Transverse colon (tissue), 4 donors: Measurements from ENCODE around the gene TNFRSF8. TPM values are rescaled to one million over a fixed set of nuclear protein-coding genes. Genes with fewer than 3 reads are reported as not detected.
"Not testable (repeated sequence)": the region's sequence is repeated elsewhere in the genome, so short reads cannot be mapped to it uniquely, and the experiment has no call there.

ENCODE experiments used
- DNase-seq: peaks from one replicate; pipeline ENCODE4 v3.0.0-alpha.2; 2019
- H3K27ac ChIP-seq, 4 donors: fragments of 200-600 bp; sonication (generic); 2 replicates each; pipeline ENCODE4 v1.5.1; 2016 to 2018; ENCODE audit warnings: inconsistent platforms in 4 of 4
- H3K27me3 ChIP-seq: fragments of 200-600 bp; sonication (generic); 2 replicates; pipeline ENCODE4 v1.5.1; 2017; ENCODE audit warnings: inconsistent platforms
- H3K36me3 ChIP-seq, 4 donors: fragments of 200-600 bp; sonication (generic); 2 replicates each; pipeline ENCODE4 v1.5.1; 2017 to 2019; ENCODE audit warnings: inconsistent platforms in 4 of 4
- H3K4me1 ChIP-seq, 4 donors: fragments of 200-600 bp; sonication (generic); 2 replicates each; pipeline ENCODE4 v1.5.1; 2017 to 2020; ENCODE audit warnings: inconsistent platforms in 4 of 4
- H3K4me3 ChIP-seq, 4 donors: fragments of 200-600 bp; sonication (generic); 1 replicate in 1 of 4; 2 replicates in 3 of 4; pipeline versions ENCODE4 v1.5.1 to v1.6.1; 2017 to 2019; ENCODE audit warnings: inconsistent platforms in 4 of 4
- H3K9me3 ChIP-seq, 2 donors: fragments of 200-600 bp; sonication (generic); 2 replicates each; pipeline ENCODE4 v1.5.1; 2017 to 2019; ENCODE audit warnings: inconsistent platforms in 2 of 2
- EP300 ChIP-seq: sonication (generic); formaldehyde crosslinking; IDR thresholded peaks from one replicate; pipeline ENCODE4 v1.6.1; 2017; ENCODE audit warnings: antibody characterized with exemption, low read depth
- POLR2A ChIP-seq: fragments of 450-650 bp; IDR thresholded peaks from one replicate; pipeline ENCODE4 v1.6.1; 2016; ENCODE audit warnings: antibody characterized with exemption, mild to moderate bottlenecking, moderate library complexity
- POLR2AphosphoS5 ChIP-seq, 3 donors: sonication (generic); formaldehyde crosslinking; IDR thresholded peaks; one replicate each; pipeline ENCODE4 v1.6.1; 2016; ENCODE audit warnings: antibody characterized with exemption in 3 of 3
- WGBS, 2 donors: methylation state at CpG; one replicate each; pipeline ENCODE4 v1.1.5; 2018; ENCODE audit warnings: low coverage in 1 of 2; 5-methylcytosine and 5-hydroxymethylcytosine counted together
- in situ Hi-C, 4 donors: fragments of 200-750 bp; cut with MboI; loops; one replicate each; pipeline versions ENCODE4 v1.15.0 to v1.15.1; 2017; ENCODE audit warnings: low sequenced_read_pairs in 3 of 4, low pct_ligation_motif_present in 1 of 4, low pct_unique_long_range_greater_than_20kb in 1 of 4
- intact Hi-C: fragments of 100-400 bp; cut with DNase I; formaldehyde crosslinking; loops from one replicate; pipeline ENCODE4 v1.15.1; 2023; ENCODE audit warnings: low total_unique reads
- total RNA-seq, 4 donors: library from RNA; depleted of rRNA; stranded (reverse); fragments of >200 nt; gene quantifications; one replicate each; pipeline ENCODE4 v1.1.0, GENCODE V29; 2016
- TF ChIP-seq, protein P1 (sequence below), 5 experiments: fragments of 200-600 bp in 3 of 5; fragments of 450-650 bp in 2 of 5; sonication (generic) in 3 of 5; IDR thresholded peaks; 1 replicate in 2 of 5; 2 replicates in 3 of 5; pipeline ENCODE4 v1.5.1; 2016 to 2017; ENCODE audit warnings: antibody characterized with exemption in 5 of 5, inconsistent platforms in 3 of 5, mild to moderate bottlenecking in 2 of 5, moderate library complexity in 1 of 5

TNFRSF8 gene
- total RNA-seq, 4 donors from 2014 or later: 0.16 TPM; not detected in 3

DNA sequence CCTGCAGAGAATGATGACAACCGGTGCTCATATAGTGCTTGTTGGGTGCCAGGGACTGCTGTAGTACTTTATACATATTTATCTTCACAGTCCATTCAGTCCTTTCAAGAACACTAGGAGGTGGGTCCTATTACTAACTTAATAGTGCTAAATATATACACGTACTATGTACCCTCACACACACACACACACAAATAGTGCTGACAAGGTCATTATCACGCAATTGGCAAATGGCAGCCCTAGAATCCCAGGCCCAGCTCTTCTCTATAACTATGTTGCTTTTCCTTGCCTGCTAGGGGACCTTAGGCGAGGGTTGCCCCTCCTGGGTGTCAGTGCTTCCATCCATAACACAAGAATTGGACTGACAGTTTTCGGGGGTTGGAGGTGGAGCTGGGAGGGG, 33.5 kb downstream of the TNFRSF8 start:
- WGBS, 2 donors: 89% methylated on average over 5 of the region's 5 CpGs; no CpG with 5 or more reads in 1 of the 2 donors
- in situ Hi-C loops (no loop called here), intact Hi-C loops (no loop called here)
- Histone ChIP-seq H3K4me3 (no peak overlapping the region), H3K27ac (no peak overlapping the region), H3K9me3 (no peaks in the 10 kb centered on the region), H3K36me3 (no peaks in the 10 kb centered on the region), H3K4me1 (no peaks in the 10 kb centered on the region), H3K27me3 (no peaks in the 10 kb centered on the region)
- TF ChIP-seq EP300 (no peak), POLR2A (no peak)
- no peak for DNase-seq

DNA sequence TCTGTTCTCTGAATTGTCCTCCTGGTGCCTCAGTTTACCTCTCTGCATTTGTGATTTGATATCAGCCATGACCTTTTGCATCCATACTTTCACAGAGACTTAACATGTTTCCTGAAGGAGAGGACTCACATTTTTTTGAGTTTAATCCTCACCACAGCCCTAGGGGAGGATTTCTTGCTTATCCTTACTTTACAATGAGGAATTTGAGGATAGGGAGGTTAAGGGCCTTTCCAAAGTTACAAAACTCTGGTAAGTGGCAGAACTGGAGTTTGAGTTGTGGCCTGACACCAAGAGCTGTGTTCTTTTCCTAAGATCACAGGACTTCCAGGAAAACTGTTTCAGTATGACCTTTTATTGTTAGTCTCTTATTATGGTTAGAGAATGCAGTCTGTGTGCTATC, 34.2 kb downstream of the TNFRSF8 start:
- H3K27ac ChIP-seq: no peak overlapping the region
- no peaks in the 10 kb centered on the region for H3K36me3 ChIP-seq
- intact Hi-C loops (no loop called here), in situ Hi-C loops (no loop called here)
- H3K27me3 ChIP-seq: no peaks in the 10 kb centered on the region
- no peak for TF ChIP-seq EP300
- no peak for TF ChIP-seq POLR2AphosphoS5 (IDR thresholded peaks at IDR 0.05)
- no peaks in the 10 kb centered on the region for H3K9me3 ChIP-seq
- H3K4me3 ChIP-seq: no peak overlapping the region
- H3K4me1 ChIP-seq: no peaks in the 10 kb centered on the region
- no peak for DNase-seq

DNA sequence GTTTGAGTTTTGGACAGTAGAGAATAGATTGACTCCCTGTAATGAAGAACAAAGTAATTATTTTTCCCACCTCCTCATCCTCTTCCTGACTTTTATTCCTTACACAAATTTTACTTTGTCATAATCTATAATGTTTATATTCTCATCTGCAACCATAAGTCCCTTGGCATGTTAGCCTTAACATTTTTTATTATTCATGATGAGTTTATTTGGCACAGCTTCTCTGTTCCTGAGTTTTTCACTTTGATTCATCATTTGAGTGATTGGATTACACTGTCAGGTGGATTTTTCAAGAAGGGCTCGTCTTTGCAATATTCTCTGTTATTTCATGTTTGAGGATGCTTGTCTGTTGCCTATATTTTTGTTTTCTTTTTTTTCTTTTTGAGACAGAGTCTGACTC, 35.7 kb downstream of the TNFRSF8 start:
- Histone ChIP-seq H3K4me1 (no peaks in the 10 kb centered on the region), H3K27me3 (no peaks in the 10 kb centered on the region), H3K36me3 (no peaks in the 10 kb centered on the region), H3K4me3 (no peak overlapping the region), H3K9me3 (no peaks in the 10 kb centered on the region), H3K27ac (no peak overlapping the region)
- no peak for DNase-seq
- intact Hi-C loops: no loop called here
- 56 to 62% methylated on average over 1 of the region's 1 CpG for WGBS, 2 donors
- TF ChIP-seq EP300 (no peak), POLR2AphosphoS5 (IDR thresholded peaks at IDR 0.05) (no peak), POLR2A (no peak)
- TF ChIP-seq, protein P1, sequence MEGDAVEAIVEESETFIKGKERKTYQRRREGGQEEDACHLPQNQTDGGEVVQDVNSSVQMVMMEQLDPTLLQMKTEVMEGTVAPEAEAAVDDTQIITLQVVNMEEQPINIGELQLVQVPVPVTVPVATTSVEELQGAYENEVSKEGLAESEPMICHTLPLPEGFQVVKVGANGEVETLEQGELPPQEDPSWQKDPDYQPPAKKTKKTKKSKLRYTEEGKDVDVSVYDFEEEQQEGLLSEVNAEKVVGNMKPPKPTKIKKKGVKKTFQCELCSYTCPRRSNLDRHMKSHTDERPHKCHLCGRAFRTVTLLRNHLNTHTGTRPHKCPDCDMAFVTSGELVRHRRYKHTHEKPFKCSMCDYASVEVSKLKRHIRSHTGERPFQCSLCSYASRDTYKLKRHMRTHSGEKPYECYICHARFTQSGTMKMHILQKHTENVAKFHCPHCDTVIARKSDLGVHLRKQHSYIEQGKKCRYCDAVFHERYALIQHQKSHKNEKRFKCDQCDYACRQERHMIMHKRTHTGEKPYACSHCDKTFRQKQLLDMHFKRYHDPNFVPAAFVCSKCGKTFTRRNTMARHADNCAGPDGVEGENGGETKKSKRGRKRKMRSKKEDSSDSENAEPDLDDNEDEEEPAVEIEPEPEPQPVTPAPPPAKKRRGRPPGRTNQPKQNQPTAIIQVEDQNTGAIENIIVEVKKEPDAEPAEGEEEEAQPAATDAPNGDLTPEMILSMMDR (IDR thresholded peaks at IDR 0.05): no peak
- in situ Hi-C loops: no loop called here

DNA sequence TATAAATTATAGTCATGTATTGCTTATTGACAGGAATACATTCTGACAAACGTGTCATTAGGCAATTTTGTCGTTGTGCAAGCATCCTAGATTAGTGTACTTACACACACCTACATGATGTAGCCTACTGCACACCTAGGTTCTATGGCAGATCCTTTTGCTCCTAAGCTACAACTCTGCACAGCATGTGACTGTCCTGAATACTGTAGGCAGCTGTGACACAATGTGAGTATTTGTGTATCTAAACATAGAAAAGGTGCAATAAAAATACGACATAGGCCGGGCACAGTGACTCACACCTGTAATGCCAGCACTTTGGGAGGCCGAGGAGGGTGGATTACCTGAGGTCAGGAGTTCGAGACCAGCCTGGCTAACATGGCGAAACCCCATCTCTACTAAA, 36.5 kb downstream of the TNFRSF8 start:
- Histone ChIP-seq H3K9me3 (no peaks in the 10 kb centered on the region), H3K27me3 (no peaks in the 10 kb centered on the region), H3K4me3 (no peak overlapping the region), H3K4me1 (no peaks in the 10 kb centered on the region), H3K27ac (no peak overlapping the region), H3K36me3 (no peaks in the 10 kb centered on the region)
- DNase-seq: no peak
- intact Hi-C loops: no loop called here
- TF ChIP-seq EP300 (no peak), POLR2AphosphoS5 (IDR thresholded peaks at IDR 0.05) (no peak), POLR2A (no peak)
- TF ChIP-seq, protein P1 (IDR thresholded peaks at IDR 0.05): no peak
- in situ Hi-C loops: loop anchor here in 3 of 4 donors (25.0 kb wide), 1 partner anchor 563 kb away; no protein-coding TSS in a partner anchor
- WGBS, 2 donors: 58% methylated on average over 7 of the region's 7 CpGs; no CpG with 5 or more reads in 1 of the 2 donors

DNA sequence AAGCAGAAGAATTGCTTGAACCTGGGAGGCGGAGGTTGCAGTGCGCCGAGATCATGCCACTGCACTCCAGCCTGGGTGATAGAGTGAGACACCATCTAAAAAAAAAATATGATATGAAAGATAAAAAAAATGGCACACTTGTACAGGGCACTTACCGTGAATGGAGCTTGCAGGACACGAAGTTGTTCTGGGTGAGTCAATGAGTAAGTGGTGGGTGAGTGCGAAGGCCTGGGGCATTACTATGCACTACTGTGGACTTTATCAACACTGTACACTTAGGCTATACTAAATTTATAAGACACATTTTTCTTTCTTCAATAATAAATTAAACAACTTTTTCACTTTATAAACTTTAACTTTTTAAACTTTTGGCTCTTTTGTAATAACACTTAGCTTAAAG, 37.0 kb downstream of the TNFRSF8 start:
- WGBS, 2 donors: 90 to 94% methylated on average over 2 to 6 of the region's 6 CpGs

DNA sequence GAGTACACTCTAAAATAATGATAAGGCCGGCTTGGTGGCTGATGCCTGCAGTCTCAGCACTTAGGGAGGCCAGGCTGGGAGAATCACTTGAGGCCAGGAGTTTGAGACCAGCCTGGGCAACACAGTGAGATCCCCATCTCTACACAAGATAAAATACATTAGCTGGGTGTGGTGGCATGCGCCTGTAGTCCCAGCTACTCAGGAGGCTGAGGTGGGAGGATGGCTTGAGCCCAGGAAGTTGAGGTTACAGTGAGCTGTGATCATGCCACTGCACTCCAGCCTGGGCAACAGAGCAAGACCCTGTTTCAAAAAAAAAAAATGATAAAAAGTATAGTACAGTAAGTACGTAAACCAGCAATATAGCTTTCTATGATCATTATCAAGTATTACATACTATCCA, 38.0 kb downstream of the TNFRSF8 start:
- intact Hi-C loops, DNase-seq: not testable (repeated sequence)
- in situ Hi-C loops: loop anchor here in 3 of 4 donors (25.0 kb wide), 1 partner anchor 561 kb away; no protein-coding TSS in a partner anchor

More for the DNA sequence above, 37.0 kb downstream of the TNFRSF8 start:
- in situ Hi-C loops (loop anchor here in 3 of 4 donors (25.0 kb wide), 1 partner anchor 562 kb away; no protein-coding TSS in a partner anchor), intact Hi-C loops (no loop called here)
- H3K4me1 ChIP-seq: no peaks in the 10 kb centered on the region
- DNase-seq: no peak
- TF ChIP-seq, protein P1 (IDR thresholded peaks at IDR 0.05): no peak
- TF ChIP-seq POLR2AphosphoS5 (IDR thresholded peaks at IDR 0.05): no peak
- TF ChIP-seq POLR2A: no peak
- TF ChIP-seq EP300: no peak
- no peaks in the 10 kb centered on the region for H3K9me3 ChIP-seq
- H3K4me3 ChIP-seq: no peak overlapping the region
- H3K27ac ChIP-seq: no peak overlapping the region
- no peaks in the 10 kb centered on the region for H3K36me3 ChIP-seq
- H3K27me3 ChIP-seq: peaks cover 3% of the 10 kb centered on the region

More for the DNA sequence above, 38.0 kb downstream of the TNFRSF8 start:
- not testable (repeated sequence) for H3K36me3 ChIP-seq, H3K27ac ChIP-seq, H3K4me3 ChIP-seq, H3K9me3 ChIP-seq, H3K27me3 ChIP-seq, H3K4me1 ChIP-seq
- WGBS, 2 donors: 93 to 100% methylated on average over 1 to 3 of the region's 3 CpGs
